GM21786 (cell line): ENCODE data around the gene RSPO4.
A peak's percentile ranks its signal among the peaks of the same experiment; 100 is the strongest.
"Not testable (repeated sequence)": the region's sequence is repeated elsewhere in the genome, so short reads cannot be mapped to it uniquely, and the experiment has no call there.

Experiments
- ATAC-seq: cut with Tn5 transposase; IDR thresholded peaks from one replicate; pipeline ENCODE4 v1.9.1; 2021; ENCODE audit not compliant: unreplicated experiment

RSPO4 gene

DNA sequence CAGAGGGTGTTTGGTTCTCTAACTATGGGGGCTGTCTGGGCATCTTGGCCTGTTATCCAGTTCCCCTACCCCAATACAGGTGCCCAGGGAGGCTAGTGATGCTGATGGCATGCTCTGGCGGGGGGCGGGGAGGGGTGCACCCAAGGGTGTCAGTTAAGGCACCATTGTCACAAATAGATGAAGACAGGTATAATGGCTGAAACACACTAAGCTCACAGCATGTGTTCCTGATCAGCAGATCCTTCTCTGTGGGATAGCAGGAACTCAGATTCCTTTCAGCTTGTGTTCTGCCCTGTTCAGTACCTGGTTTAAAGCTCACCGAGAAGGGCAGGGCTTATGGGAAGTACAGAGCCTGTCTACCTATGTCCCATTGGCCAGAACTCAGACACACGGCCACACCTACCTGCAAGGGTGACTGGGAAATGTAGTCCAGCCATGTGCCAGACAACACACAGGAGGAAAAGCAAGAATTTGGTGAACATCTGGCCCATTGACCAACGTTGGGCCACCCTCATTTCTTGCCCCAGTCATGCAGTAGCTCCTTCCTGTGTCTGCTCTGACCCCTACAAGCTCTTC, 3.4 kb upstream of the RSPO4 start:
- peak; percentile 71 for ATAC-seq

DNA sequence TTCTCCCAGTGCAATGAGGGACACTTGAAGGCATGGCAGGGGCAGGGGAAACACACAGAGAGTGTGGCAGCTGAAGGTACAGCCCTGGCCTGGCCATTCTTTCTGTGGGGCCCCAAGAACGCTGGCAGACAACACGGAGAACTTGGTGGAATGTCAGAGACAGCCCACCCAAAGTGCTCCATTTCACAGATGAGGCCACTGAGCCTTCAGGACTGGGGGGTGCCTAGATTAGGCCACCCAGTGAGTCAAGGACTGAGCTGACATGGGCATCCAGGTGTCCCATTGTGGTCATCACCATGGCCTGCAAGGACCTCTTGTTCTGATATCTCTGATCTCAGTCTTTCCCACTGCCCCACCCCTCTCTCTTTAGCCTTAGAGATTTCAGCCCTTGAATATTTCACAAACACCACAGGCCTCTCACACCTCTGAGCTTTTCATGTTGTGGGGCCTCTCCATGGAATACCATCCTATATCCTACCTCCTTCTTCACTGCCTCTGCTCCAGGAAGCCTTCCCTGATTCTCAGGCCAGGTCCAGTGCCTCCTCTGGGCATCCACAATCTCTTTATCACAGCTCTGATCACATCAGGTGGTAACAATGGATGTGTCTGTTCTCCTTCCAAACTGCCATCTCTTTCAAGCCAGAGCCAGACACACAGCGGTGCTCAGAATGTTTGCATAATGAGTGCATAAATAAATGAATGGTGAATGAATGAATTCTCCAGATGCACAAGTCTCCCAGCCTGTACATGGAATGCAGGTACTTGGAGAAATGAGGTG, 2.0 kb upstream of the RSPO4 start:
- ATAC-seq = no peak

DNA sequence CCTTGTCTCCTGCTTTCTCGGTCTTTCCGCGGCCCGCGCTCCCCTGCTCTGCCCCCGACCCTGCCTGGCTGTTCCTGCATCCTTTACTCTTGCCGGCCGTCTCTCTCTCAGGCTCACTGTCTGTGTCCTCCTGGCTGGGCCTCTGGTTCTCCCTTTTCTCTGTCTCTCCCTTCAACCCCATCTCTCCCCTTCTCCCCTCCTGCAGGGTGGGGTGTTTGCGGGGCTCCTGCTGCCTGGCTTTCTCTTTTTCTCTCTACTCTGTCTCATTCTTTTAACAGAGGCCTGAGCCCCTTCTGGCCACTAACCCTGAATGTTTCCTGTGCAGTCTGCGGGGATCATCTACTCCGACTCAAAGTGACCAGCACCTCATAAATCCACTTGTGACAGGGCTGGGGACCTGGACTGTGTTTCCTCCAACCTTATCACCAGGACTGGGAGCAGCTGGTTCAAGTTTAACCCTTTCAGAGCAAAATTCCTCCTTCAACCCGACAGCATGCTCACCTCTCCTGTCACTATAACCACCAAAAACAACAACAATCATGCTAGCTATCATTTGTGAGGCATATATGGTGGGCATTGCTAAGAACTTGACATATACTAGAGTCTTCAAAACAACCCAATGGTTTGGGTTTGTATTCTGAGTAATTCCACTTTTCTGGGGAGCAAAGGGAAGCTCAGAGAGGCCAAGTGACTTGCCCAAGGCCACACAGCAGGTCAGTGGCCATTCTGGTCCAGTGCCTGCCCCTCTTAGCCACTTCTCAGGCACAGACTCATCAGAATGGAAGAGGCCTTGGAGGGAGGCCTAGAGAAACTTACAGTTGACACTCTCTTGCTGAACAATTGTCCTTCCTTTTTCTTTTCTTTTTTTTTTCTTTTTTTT, 811 bp upstream of the RSPO4 start:
- ATAC-seq = no peak

DNA sequence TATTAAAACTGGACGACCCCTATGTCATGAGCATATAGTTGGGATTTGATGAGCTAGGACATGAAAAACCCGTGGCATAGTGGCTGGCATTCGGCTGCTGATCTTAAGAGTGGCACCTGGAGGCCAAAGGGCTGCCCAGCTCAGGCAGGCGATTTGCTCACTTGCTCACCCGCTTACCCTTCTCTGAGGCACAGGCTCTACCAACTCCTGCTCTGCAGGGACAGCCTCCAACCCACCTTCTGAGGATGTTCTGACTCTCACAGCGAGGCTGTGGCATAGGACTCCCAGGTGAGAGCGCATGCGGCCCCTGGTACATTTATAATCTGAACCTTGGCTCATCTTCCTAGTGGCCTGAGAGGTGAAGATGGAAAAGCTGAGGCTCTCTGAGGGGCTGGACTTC, 995 bp downstream of the RSPO4 start:
- no peak for ATAC-seq

DNA sequence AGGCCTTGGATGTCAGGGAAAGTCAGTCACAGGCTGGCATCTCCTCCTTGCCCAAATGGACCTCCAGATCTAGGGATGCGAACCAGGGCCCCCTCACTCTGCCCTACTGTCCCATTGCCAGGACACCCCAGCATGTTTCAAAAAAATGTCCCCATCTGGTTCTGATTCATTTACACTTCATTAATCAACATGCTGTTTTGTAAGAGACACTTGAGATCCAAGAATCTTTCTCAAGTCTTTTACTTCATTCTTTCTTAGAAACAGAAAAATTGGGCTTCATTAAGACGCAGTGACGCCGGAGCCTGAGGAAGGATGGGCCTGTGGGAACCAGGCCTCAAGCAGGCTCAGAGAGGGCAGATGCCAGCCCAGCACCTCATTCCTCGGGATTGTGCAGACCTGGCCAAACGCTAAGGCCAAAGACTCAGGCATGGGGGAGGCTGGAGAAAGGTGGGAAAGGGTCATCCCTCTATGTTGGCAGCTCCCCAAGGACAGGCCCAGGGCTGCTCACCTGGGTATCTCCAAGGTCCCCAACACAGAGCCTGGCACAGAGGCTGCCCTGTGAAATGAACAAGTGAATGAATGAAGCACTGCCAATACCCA, 3.8 kb downstream of the RSPO4 start:
- ATAC-seq = no peak

DNA sequence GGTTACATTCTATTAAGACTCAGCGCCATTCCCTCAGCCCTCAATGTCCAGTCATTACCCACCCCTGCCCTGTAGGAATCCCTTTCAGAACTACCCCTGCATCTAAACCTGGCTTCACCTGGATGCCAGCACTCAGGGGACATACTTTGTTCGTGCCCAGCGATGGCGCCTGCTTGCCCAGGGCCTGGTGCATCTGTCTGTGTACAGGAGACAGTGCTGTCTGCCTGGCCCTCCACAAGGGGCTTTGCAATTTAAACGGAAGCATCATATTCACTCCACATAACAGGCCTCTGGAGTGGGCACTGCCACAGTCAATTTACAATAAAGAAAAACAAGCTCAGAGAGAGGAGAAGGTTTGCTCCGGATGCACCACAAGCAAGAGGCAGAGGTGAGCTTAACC, 4.6 kb downstream of the RSPO4 start:
- ATAC-seq = no peak

DNA sequence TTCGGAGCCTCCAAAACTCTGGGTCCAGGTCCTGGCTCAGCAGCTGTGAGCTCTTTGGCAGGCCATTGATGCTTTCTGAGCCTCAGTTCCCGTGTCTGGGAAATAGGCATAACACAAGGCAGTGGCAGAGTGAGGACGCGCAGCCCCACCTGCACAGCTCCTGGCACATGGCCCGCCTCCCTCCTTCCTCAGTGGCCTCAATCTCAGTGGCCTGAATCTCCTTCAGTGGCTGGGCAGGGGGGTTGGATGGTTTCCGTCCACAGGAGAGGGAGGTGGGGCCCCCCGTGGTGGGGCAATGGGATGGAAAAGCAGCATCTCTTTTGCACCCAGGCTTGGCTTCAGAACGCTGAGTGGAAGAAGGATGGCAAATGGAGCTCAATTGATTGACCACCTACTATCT, 5.1 kb downstream of the RSPO4 start:
- ATAC-seq = no peak

DNA sequence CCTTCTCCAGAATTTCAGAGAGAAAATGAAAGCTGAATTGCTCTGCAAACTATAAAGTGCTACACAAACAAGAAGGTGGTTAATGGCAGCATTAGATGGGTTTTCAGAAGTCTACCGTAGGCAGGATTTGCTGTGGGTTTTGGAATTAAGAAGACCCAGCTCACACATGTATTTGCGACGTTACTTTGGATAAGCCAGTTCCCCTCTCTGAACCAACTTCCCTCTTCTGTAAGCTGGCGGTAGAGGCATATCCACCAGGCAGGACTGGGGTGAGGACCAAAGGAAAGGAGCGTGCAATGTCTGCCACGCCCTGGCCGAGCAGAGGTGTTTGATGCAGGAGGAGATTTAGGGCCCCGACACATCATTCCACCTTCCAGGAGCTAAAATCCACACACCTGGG, 6.9 kb downstream of the RSPO4 start:
- no peak for ATAC-seq

DNA sequence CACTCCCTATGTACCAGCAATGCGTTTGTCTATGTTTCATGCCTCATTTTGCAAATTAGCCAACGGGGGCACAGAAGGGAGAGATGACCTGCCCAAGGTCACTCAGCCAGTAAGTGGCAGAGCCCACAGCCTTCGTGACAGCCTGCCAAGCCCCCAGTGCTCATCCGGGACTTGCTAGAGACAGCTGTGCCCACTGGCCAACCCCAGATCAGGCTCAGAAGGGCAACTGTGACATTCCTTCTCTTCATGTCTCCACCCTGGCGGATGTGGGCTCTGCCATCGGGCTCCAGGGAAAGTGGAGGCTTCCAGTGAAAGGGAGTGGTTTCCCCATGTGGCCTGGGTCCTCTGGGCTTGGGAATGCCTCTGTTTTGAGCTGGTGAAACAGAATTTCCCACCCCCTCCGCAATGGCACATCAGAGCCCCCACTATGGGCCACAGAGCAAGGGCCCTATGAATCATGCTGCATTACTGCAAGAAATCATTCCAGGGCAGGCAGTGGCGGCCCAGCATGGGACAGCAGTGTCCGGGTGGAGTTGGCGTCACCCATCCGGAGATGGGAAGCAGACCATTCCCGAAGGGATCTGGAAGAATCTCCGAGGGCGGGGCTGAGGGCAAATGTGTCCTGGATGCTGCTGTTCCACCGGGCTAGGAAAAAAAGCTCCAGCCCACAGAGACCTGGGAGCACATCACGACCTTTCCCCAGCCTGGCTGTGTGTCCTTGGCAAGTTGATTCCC, 9.1 kb downstream of the RSPO4 start:
- no peak for ATAC-seq

DNA sequence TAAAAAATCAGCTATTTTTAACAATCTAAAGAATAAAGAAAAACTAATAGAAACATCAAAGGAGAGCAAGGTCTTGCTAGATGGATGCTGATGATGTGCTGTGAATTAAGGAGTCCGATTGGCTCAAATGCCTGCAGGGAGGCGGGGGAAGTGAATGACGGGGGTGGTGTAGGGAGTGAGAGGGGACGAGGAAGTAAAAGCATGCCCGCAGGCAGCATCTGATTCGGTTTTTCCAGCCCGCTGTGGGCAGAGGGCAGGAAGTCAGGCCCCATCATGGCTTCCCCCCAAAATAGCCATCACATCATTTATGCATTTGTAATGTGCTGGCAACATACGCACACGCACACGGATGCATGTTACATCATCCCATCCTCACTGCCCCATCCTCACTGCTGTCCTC, 10.3 kb downstream of the RSPO4 start:
- ATAC-seq = no peak

DNA sequence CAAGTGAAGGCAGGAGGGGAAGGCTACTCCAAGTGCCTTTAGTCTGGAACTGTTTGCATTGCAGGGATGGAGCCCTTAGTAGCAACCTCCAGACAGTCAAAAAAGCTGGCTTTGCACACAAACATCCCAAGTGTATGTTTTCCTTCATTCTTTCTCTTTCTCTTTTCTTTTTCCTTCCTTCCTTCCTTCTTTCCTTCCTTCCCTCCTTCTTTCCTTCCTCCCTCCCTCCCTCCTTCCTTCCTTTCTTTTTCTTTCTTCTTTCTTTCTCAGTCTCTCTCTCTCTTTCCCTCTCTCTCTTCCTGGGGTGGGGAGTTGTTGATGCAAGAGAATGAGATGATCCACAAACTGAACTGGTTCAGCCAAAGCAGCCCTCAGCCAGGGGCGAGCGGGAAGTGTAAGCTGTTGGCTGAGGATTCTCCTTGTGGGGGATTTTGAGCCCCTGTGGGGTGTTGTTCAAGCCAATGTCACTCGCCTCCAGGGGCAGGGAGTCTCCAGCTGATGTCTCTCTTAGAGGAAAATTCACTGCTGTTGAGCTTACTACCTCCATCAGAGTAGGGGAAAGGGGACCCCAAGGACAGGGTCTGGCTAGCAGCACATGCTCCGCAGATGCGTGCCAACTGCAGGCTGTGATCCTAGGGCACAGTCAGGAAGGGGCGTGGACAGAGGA, 11.7 kb downstream of the RSPO4 start:
- no peak for ATAC-seq

DNA sequence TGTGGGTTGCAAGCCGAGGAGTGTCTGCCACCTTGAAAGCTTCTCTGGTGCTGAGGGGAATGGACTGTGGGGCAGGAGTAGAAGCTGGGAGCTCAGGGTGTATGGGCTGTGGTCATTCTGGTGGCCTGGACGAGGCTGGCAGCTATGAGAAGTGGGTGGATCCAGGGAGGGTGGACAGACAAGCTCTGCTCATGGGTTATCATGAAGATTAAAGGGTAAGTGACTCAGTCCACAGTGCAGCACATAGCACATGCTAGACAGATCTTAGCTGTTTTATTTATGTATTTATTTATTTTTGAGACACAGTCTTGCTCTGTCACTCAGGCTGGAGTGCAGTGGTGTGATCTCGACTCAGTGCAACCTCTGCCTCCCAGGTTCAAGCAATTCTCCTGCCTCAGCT, 13.8 kb downstream of the RSPO4 start:
- ATAC-seq = no peak

DNA sequence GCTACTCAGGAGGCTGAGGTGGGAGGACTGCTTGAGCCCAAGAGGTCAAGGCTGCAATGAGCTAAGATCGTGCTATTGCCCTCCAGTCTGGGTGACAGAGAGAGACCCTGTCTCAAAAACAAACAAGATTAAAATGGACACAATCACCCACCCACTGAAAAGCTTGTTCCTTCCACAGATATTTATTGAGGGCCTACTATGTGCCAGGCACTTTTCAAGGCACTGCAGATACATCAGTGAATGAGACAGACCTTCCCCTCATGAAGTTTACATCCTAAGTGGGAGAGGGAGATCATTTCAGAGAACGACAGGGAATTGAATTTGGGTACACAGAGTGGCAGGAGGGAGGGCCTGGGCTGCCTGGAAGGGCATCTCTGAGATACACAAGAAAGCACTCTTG, 14.4 kb downstream of the RSPO4 start:
- ATAC-seq = no peak

DNA sequence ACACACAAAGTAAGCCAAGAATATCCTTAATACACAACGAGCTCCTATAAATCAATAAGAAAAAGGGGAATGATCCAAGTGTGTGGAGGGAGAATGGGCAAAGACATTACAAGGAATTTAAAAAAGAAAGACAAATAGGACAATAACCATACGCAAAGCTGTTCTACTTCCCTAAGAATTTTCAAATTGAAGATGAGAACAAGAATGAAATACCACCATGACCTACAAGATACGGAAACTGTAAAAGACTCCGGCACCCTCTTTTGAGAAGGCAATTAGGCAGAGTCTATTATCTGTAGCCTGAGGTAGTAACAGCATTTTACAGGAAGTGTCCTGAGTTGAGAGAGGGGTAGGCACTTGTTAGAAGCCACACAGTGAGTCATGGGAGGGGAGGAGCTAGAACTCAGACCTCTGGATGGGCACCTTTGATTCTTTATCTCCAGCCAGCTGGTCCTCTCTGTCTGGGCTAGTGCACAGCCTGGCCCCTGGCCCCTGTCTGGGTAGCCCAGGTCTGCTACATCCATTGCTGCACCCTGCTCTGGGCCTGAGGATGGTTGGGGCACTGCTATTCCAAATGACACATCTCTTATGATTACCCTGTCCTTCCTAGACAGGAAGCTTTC, 15.3 kb downstream of the RSPO4 start:
- no peak for ATAC-seq

DNA sequence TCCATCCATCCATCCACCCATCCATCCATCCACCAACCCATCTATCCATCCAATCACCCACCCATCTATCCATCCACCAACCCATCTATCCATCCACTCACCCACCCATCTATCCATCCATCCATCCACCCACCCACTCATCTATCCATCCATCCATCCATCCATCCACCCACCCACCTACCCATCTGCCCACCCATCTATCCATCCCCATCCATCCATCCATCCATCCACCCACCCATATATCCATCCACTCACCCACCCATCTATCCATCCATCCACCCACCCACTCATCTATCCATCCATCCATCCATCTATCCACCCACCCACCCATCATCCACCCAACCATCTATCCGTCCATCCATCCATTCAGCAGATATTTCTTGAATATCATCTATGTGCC, 17.1 kb downstream of the RSPO4 start:
- ATAC-seq = not testable (repeated sequence)

DNA sequence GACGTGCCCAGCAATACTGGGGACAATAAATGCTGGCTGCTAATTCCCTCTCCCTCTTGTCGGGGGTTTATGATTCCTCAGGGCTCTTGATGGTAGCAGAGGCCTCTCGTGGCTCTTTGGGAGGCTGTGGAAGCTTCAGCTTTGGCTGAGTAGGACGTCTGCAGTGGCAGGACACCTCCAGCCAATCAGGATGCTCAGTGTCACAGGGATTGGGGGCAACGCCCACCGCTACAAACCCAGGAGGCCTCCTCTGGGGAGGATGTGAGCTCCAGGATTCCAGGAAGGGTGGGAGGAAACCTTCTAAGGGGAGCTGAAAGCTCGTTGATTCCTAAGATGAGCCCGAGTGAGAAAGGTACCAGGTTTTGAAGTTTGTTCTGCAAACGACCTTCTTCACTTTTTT, 19.4 kb downstream of the RSPO4 start:
- no peak for ATAC-seq

DNA sequence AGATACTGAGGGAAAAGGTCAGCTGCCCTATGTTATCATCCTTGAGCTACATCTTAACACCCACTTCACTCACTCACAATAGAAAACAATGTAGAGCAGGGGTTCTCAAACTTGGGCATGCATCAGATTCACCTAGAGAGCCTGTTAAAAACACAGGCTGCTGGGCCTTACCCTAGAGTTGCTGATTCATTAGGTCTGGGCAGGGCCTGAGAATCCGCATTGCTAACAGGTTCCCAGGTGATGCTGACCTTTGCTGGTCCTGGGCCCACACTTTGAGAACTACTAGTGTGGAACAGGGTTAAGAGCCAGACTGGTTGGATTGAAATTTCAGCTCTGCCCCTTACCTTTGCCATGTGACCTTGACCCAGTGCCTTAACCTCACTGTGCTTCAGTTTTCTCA, 25.1 kb downstream of the RSPO4 start:
- ATAC-seq = no peak

DNA sequence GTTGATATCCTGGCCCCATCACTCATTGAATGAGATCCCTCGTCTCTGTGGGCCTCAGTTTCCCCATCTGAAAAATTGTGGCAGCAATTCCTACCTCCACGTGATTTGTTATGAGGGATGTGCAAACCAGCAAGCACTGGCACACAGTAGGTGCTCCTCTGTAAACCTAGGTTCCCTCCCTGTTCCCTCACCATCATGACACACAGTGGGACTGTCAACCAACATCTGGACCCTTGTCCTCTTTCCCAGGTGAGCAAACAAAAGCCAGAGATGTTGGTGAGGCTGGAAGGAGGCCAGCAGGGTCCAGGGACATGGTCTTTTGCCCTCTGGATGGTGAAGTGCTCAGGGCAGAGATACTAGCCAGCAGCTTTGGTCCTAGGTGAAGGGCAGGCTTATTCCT, 26.1 kb downstream of the RSPO4 start:
- ATAC-seq = no peak

DNA sequence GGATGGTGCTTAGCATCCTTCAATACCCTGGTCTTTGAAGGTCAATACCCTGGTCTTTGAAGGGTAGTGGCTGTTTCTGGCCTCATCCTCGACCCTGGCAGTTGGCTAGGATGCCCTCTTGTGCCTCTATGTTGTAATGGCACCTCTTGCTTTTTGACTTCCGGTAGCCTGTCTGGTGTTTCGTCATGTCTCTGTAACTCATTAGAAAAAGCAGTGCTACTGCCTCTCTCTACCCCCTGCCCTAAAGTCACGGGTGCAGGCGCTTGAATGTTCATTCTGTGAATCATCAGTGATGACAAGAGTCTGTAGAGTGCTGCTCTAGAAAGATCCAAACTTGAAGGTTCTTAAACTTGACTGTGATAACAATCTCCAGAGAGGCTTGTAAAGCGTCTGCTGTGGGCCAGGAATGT, 28.3 kb downstream of the RSPO4 start:
- peak; percentile 53 for ATAC-seq

DNA sequence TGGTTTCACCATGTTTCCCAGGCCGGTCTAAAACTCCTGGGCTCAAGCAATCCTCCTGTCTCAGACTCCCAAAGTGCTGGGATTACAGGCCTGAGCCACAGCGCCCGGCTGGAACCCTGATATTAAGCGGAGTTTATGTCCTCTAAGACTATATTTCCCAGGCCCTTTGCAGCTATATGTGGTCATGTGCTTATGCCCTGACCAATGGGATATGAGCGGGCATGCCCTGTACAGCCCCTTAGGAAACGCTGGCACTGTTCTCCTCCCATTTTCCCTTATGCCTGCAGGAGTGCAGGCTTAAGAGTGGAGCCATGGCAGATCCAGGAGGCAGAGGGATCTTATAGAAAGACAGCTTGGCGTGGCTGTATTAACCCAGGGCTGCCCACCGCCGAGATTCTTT, 29.9 kb downstream of the RSPO4 start:
- no peak for ATAC-seq
